Esophagus squamous epithelium (tissue), 5 donors: ENCODE results near the gene FOXP1. TPM values are rescaled to one million over a fixed set of nuclear protein-coding genes. Genes with fewer than 3 reads are reported as not detected.

ENCODE experiments used
- DNase-seq: peaks from one replicate; lab custom pipeline; 2025; lab: John Stamatoyannopoulos, UW
- H3K27ac ChIP-seq, 4 donors: fragments of 200-600 bp; sonication (generic); one replicate each; pipeline ENCODE4 v1.5.1; 2016 to 2019; ENCODE audit warnings: mild to moderate bottlenecking in 1 of 4
- H3K27me3 ChIP-seq, 4 donors: fragments of 200-600 bp; sonication (generic); 1 replicate in 3 of 4; 2 replicates in 1 of 4; pipeline versions ENCODE4 v1.5.1 to v1.6.0; 2017 to 2021; ENCODE audit warnings: antibody characterized with exemption in 1 of 4
- H3K36me3 ChIP-seq, 3 donors: fragments of 200-600 bp; sonication (generic); one replicate each; pipeline ENCODE4 v1.5.1; 2016 to 2019
- H3K4me1 ChIP-seq, 3 donors: fragments of 200-600 bp; sonication (generic); one replicate each; pipeline ENCODE4 v1.5.1; 2017 to 2019
- H3K4me3 ChIP-seq, 4 donors: fragments of 200-600 bp; sonication (generic); 1 replicate in 3 of 4; 2 replicates in 1 of 4; pipeline ENCODE4 v1.5.1; 2016 to 2019; ENCODE audit warnings: mild to moderate bottlenecking in 2 of 4, moderate library complexity in 1 of 4
- H3K9me3 ChIP-seq, 3 donors: fragments of 200-600 bp; sonication (generic); one replicate each; pipeline ENCODE4 v1.5.1; 2016 to 2019
- POLR2A ChIP-seq, 4 donors: fragments of 450-650 bp; IDR thresholded peaks; one replicate each; pipeline ENCODE4 v1.6.1; 2017; ENCODE audit warnings: antibody characterized with exemption in 4 of 4, mild to moderate bottlenecking in 4 of 4, moderate library complexity in 3 of 4
- WGBS, 2 donors: methylation state at CpG; one replicate each; pipeline ENCODE4 v1.1.5; 2018; 5-methylcytosine and 5-hydroxymethylcytosine counted together
- intact Hi-C: fragments of 100-400 bp; cut with DNase I; formaldehyde crosslinking; loops from one replicate; pipeline ENCODE4 v1.15.0; 2022
- total RNA-seq, 4 donors: library from RNA; depleted of rRNA; stranded (reverse); fragments of >200 nt; gene quantifications; one replicate each; pipeline ENCODE4 v1.1.0, GENCODE V29; 2016
- TF ChIP-seq, protein P1 (sequence below), 6 experiments: fragments of 450-650 bp in 4 of 6; fragments of 200-600 bp in 2 of 6; sonication (generic) in 2 of 6; IDR thresholded peaks; one replicate each; pipeline ENCODE4 v1.5.1; 2016 to 2019; ENCODE audit warnings: antibody characterized with exemption in 6 of 6, mild to moderate bottlenecking in 4 of 6, moderate library complexity in 4 of 6
- donor health status: DM: yes; HTN: yes; CAD: no.

The FOXP1 gene
- total RNA-seq, 4 donors from 2014 or later = 49.1 to 124 (median 61.1) TPM

DNA sequence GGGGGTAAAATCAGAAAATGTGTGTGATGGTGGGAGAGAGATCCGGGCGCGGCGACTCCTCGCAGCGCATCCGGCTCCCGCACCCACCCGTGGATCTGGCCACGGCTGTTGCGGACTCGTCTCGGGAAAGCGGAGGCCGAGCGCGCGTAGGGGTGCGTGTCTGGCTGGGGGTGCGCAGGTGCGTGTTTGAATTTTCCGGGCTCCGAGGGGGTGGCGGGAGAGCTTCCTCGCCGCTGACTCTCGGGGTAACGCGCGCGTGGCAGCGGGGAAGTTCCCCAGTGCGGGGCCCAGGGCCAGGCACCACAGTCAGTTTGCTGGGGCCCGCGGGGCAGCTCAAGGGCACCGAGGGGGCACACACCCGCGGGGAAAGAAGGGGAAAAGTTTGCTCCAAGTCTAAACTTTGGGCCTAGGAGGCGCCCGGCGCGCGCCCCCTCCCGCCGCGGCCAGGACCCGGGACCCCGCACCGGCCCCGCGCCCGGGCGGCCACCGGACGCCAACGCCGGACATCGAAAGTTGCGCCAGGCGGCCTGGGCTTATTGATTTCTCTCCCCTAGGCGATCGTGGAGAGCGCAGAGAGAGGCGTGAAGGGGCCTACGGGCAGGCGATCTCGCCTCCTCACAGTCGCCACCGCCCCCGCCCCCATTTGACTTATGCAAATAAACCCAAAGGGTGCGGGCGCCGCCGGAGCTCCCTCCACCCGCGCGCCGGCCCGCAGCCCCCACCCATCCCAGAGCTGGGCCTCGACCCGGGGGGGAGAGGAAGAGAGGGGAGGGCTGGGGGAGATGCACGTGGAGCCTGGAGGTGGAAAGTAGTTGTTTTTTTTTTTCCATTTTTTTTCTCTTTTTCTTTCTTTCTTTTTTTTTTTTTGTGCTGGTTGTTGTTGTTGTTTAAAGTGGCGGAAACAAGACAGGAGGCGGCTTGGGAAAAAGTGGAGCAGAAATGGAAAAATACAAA, 639 bp downstream of the FOXP1 start:
- no peaks in the 10 kb centered on the region for H3K36me3 ChIP-seq
- DNase-seq = peak; percentile 18
- TF ChIP-seq POLR2A (IDR thresholded peaks at IDR 0.05) = peak in 1 of 4 donors; percentile 18
- TF ChIP-seq, protein P1, sequence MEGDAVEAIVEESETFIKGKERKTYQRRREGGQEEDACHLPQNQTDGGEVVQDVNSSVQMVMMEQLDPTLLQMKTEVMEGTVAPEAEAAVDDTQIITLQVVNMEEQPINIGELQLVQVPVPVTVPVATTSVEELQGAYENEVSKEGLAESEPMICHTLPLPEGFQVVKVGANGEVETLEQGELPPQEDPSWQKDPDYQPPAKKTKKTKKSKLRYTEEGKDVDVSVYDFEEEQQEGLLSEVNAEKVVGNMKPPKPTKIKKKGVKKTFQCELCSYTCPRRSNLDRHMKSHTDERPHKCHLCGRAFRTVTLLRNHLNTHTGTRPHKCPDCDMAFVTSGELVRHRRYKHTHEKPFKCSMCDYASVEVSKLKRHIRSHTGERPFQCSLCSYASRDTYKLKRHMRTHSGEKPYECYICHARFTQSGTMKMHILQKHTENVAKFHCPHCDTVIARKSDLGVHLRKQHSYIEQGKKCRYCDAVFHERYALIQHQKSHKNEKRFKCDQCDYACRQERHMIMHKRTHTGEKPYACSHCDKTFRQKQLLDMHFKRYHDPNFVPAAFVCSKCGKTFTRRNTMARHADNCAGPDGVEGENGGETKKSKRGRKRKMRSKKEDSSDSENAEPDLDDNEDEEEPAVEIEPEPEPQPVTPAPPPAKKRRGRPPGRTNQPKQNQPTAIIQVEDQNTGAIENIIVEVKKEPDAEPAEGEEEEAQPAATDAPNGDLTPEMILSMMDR (IDR thresholded peaks at IDR 0.05) = peak in 1 of 6 experiments; percentile 7
- H3K4me1 ChIP-seq = peaks cover 0 to 60% (median 16%) of the 10 kb centered on the region in 3 donors
- H3K27ac ChIP-seq = peak overlapping the region; percentile 97 to 100 (median 98)
- H3K9me3 ChIP-seq = no peaks in the 10 kb centered on the region
- 0 to 1% methylated on average over 27 to 56 of the region's 84 CpGs for WGBS, 2 donors
- no peaks in the 10 kb centered on the region for H3K27me3 ChIP-seq
- peak overlapping the region; percentile 57 to 94 (median 78) for H3K4me3 ChIP-seq
- intact Hi-C loops = loop anchor here (5.0 to 10.0 kb wide), 2 partner anchors 141 to 508 kb away; no protein-coding TSS in a partner anchor

DNA sequence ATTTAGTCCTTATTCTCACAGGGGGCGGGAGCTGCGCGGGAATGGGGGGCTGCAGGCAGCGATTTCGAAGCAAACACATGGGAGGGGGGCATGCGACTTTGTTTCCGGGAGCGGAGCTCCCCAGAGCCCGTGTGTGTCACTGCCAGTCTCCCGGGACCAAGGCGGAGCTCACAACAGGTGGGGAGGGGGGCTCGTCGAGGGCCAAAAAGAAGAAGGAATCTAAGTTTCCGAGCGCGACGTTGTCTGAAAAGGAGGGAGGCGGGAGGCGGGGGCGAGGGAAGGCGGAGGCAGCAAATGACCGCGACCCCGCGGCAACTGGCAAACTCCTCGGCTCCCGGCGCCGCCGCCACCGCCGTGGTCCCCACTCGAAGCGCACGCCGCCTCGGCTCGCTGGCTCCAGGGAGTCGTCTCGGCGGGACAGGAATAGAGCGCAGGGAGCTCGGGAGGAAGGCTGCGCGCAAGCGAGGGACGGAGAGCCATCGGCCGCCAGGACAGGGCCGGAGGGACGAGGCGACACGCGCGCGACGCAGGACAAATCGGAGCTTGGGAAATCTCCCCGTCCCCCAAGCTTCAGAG, 1.4 kb downstream of the FOXP1 start:
- intact Hi-C loops = loop anchor here (5.0 to 10.0 kb wide), 2 partner anchors 140 to 507 kb away; no protein-coding TSS in a partner anchor

DNA sequence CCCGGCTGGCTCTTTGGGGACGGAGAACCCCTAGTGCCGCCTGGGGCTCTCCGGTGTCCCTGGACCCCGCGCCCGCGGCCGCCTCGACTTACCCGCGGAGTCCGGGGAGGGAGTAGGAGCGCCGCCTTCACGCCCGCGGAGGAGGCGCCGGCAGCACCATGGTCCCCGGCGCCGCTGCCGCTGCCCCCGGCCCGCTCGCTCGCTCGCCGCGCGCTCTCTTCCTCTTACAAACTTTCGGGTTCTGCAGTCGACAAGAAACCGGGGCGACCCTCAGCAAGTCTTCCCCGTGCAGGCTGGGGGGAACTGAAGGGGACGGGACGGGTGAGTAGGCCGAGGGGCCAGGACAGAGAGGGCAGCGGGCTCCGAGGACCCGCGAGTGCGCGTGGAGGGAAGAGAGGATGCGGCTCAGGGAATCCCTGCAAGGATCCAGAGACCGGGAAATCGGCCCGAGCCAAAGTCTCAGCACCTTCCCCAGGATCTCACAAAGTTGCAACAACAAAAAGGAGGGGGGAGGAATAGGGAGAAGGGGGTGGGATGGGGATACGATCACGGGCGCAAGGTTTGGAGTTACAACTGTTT, 2.0 kb downstream of the FOXP1 start:
- H3K4me1 ChIP-seq = peaks cover 3 to 73% (median 18%) of the 10 kb centered on the region in 3 donors
- H3K4me3 ChIP-seq = peak overlapping the region; percentile 57 to 94 (median 78)
- H3K9me3 ChIP-seq = no peaks in the 10 kb centered on the region
- TF ChIP-seq POLR2A (IDR thresholded peaks at IDR 0.05) = no peak
- TF ChIP-seq, protein P1 (IDR thresholded peaks at IDR 0.05) = no peak
- H3K27ac ChIP-seq = peak overlapping the region; percentile 97 to 100 (median 98)
- no peaks in the 10 kb centered on the region for H3K36me3 ChIP-seq
- H3K27me3 ChIP-seq = no peaks in the 10 kb centered on the region
- no peak for DNase-seq
- intact Hi-C loops = loop anchor here (5.0 to 10.0 kb wide), 2 partner anchors 139 to 507 kb away; no protein-coding TSS in a partner anchor
- 0 to 1% methylated on average over 13 to 18 of the region's 53 CpGs for WGBS, 2 donors

More for the DNA sequence above, 1.4 kb downstream of the FOXP1 start:
- 0 to 1% methylated on average over 44 to 47 of the region's 59 CpGs for WGBS, 2 donors
- TF ChIP-seq, protein P1 (IDR thresholded peaks at IDR 0.05) = no peak
- TF ChIP-seq POLR2A (IDR thresholded peaks at IDR 0.05) = peak in 2 of 4 donors; percentile 11 to 33
- no peaks in the 10 kb centered on the region for H3K9me3 ChIP-seq
- no peak for DNase-seq
- H3K4me3 ChIP-seq = peak overlapping the region; percentile 57 to 94 (median 78)
- no peaks in the 10 kb centered on the region for H3K36me3 ChIP-seq
- H3K27me3 ChIP-seq = no peaks in the 10 kb centered on the region
- H3K27ac ChIP-seq = peak overlapping the region; percentile 97 to 100 (median 98)
- H3K4me1 ChIP-seq = peaks cover 3 to 67% (median 18%) of the 10 kb centered on the region in 3 donors

DNA sequence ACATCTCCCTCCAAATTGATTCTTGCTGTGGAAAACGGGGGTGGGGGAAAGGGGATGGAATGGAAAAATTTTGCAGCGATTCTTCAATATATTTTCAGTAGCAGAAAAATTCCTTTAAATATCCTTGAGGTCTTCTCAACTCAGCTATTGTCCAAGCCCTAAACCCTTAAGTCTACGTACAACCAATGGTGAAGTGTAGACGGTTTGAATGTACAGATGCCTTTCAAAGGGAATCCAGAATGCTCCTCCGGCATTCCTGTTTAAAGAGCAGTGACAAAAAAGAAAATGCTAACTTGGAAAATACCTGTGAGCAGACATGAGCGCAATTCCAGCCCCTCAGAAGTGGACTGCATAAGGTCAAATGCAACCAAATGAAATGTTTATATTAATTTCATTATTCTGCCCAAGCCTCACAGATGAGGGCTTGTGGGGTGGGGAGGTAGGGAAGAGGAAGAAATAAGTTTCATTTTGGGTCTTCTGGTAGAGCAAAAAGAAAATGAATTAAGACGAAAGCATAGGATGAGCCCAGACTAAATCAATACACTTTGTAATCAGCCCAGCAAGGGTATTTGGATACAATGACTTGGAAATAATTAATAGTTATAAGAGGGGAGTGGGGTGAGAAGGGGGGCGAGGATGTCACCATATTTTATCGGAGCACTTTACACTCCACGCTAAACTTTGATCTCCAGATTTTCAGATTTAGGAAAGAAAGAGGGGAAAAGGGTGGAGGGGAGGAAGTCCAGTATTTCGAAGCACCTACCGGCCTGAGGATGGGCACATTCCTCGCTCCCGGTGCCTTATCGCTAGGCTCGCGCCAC, 2.7 kb downstream of the FOXP1 start:
- Histone ChIP-seq H3K36me3 (no peaks in the 10 kb centered on the region), H3K9me3 (no peaks in the 10 kb centered on the region), H3K27ac (peak overlapping the region; percentile 97 to 100 (median 98)), H3K4me1 (peaks cover 3 to 73% (median 11%) of the 10 kb centered on the region in 3 donors), H3K4me3 (peak overlapping the region; percentile 57 to 94 (median 78)), H3K27me3 (no peaks in the 10 kb centered on the region)
- DNase-seq = no peak
- no peak for TF ChIP-seq POLR2A (IDR thresholded peaks at IDR 0.05)
- TF ChIP-seq, protein P1 (IDR thresholded peaks at IDR 0.05) = no peak
- 14 to 21% methylated on average over 12 to 14 of the region's 17 CpGs for WGBS, 2 donors
- intact Hi-C loops = loop anchor here (5.0 to 10.0 kb wide), 2 partner anchors 139 to 506 kb away; no protein-coding TSS in a partner anchor
